ENCODE data around the gene WFIKKN2. TPM values are rescaled to one million over a fixed set of nuclear protein-coding genes. Genes with fewer than 3 reads are reported as not detected.

The WFIKKN2 gene
- total and polyA plus RNA-seq, 2 of the 13 experiments (the other 11 are each of a cell fraction or from before 2014, with no cell fraction given): not detected

DNA sequence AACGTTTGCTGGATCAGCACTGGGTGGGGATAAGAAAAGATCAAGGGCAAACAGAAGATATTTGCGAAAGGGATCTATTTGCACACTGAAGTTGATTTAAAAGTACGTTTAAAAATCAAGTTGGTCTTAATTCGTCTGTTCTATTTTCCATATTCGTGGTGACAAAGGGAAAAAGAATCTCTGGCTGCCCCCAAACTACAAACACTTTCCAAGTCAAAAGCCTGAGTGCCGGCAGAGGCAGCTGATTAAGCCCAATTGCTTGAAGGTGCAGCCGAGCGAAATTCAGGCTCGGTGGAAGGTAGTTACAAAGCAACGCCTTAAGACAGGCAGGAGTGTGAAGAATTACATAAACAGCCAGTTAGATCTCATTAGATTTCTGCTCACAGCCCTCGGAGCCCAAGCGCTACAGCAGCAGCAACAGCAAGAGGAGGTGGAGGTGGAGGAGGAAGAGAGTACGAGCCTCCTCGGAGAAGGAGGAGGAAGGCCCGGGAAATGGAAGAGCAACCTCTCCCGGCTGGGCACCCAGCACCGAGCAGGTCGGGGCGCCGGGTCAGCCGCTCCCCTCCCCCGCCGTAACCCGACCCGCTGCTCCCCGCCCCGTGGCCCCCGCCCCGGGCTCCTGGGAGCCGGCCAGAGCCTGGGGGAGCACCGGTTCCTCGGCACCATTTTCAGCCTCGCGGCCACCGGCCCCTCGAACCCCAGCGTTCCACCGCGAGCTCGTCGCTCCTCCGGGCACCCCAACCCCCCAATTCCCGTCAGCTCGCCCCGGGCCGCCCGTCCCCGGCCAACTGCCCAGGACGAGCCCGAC lies 29.9 kb downstream of the WFIKKN2 start (continued):
- TF ChIP-seq CBX2 (IDR thresholded peaks at IDR 0.05; ENCODE audit: low read depth, low read length): no peak
- TF ChIP-seq CBX2 (CRISPR knock-in tag; IDR thresholded peaks at IDR 0.05; ENCODE audit: low read depth): no peak
- TF ChIP-seq SNRNP70 (IDR thresholded peaks at IDR 0.05; ENCODE audit: low read depth, low read length): no peak
- no peak for TF ChIP-seq XRCC5 (optimal IDR thresholded peaks at IDR 0.05; ENCODE audit: low read length)
- TF ChIP-seq, protein P1, sequence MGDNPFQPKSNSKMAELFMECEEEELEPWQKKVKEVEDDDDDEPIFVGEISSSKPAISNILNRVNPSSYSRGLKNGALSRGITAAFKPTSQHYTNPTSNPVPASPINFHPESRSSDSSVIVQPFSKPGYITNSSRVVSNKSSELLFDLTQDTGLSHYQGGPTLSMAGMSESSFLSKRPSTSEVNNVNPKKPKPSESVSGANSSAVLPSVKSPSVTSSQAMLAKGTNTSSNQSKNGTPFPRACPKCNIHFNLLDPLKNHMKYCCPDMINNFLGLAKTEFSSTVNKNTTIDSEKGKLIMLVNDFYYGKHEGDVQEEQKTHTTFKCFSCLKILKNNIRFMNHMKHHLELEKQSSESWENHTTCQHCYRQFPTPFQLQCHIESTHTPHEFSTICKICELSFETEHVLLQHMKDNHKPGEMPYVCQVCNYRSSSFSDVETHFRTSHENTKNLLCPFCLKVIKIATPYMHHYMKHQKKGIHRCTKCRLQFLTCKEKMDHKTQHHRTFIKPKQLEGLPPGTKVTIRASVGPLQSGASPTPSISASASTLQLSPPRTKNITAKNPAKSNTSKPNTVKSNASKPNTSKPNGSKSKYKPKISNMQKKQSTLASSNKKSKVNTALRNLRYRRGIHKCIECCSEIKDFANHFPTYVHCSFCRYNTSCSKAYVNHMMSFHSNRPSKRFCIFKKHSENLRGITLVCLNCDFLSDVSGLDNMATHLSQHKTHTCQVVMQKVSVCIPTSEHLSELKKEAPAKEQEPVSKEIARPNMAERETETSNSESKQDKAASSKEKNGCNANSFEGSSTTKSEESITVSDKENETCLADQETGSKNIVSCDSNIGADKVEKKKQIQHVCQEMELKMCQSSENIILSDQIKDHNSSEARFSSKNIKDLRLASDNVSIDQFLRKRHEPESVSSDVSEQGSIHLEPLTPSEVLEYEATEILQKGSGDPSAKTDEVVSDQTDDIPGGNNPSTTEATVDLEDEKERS (CRISPR knock-in tag; IDR thresholded peaks at IDR 0.05): no peak
- TF ChIP-seq, protein P2, sequence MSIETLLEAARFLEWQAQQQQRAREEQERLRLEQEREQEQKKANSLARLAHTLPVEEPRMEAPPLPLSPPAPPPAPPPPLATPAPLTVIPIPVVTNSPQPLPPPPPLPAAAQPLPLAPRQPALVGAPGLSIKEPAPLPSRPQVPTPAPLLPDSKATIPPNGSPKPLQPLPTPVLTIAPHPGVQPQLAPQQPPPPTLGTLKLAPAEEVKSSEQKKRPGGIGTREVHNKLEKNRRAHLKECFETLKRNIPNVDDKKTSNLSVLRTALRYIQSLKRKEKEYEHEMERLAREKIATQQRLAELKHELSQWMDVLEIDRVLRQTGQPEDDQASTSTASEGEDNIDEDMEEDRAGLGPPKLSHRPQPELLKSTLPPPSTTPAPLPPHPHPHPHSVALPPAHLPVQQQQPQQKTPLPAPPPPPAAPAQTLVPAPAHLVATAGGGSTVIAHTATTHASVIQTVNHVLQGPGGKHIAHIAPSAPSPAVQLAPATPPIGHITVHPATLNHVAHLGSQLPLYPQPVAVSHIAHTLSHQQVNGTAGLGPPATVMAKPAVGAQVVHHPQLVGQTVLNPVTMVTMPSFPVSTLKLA (IDR thresholded peaks at IDR 0.05): no peak
- TF ChIP-seq AKAP8 (CRISPR knock-in tag; IDR thresholded peaks at IDR 0.05): peak; percentile 75; the same call in 1 of the 2 replicates
- TF ChIP-seq, protein P3, sequence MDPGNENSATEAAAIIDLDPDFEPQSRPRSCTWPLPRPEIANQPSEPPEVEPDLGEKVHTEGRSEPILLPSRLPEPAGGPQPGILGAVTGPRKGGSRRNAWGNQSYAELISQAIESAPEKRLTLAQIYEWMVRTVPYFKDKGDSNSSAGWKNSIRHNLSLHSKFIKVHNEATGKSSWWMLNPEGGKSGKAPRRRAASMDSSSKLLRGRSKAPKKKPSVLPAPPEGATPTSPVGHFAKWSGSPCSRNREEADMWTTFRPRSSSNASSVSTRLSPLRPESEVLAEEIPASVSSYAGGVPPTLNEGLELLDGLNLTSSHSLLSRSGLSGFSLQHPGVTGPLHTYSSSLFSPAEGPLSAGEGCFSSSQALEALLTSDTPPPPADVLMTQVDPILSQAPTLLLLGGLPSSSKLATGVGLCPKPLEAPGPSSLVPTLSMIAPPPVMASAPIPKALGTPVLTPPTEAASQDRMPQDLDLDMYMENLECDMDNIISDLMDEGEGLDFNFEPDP (CRISPR knock-in tag; conservative IDR thresholded peaks at IDR 0.05): 0 out of 2 replicates have a peak, but pooled peaks have one; percentile 18
- TF ChIP-seq ZNF432 (CRISPR knock-in tag; IDR thresholded peaks at IDR 0.05; ENCODE audit: borderline replicate concordance): no peak
- TF ChIP-seq EZH2 (conservative IDR thresholded peaks at IDR 0.05; ENCODE audit: low read depth, low read length): no peak
- TF ChIP-seq ZNF720 (CRISPR knock-in tag; IDR thresholded peaks at IDR 0.05): no peak; the same call in 1 of the 2 replicates
- TF ChIP-seq ZNF839 (CRISPR knock-in tag; IDR thresholded peaks at IDR 0.05; ENCODE audit: borderline replicate concordance): no peak
- peak; percentile 38; the same call in 1 of the 2 replicates for TF ChIP-seq BCL6 (CRISPR knock-in tag; IDR thresholded peaks at IDR 0.05)
- peak; percentile 42; the same call in 1 of the 2 replicates for TF ChIP-seq ZNF629 (CRISPR knock-in tag; conservative IDR thresholded peaks at IDR 0.05)
- no peak for TF ChIP-seq ARNT (IDR thresholded peaks at IDR 0.05)
- TF ChIP-seq, protein P4, sequence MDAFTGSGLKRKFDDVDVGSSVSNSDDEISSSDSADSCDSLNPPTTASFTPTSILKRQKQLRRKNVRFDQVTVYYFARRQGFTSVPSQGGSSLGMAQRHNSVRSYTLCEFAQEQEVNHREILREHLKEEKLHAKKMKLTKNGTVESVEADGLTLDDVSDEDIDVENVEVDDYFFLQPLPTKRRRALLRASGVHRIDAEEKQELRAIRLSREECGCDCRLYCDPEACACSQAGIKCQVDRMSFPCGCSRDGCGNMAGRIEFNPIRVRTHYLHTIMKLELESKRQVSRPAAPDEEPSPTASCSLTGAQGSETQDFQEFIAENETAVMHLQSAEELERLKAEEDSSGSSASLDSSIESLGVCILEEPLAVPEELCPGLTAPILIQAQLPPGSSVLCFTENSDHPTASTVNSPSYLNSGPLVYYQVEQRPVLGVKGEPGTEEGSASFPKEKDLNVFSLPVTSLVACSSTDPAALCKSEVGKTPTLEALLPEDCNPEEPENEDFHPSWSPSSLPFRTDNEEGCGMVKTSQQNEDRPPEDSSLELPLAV (CRISPR knock-in tag; conservative IDR thresholded peaks at IDR 0.05; ENCODE audit: low read depth): 0 out of 2 replicates have a peak, but pooled peaks have one; percentile 55
- no peak for TF ChIP-seq ZNF678 (CRISPR knock-in tag; IDR thresholded peaks at IDR 0.05)
- TF ChIP-seq MAFF (IDR thresholded peaks at IDR 0.05; ENCODE audit: low read depth, low read length): peak; percentile 50; the same call in 1 of the 2 replicates
- TF ChIP-seq ZBTB38 (CRISPR knock-in tag; IDR thresholded peaks at IDR 0.05): no peak; the same call in 1 of the 2 replicates
- peak; percentile 10; the same call in 1 of the 2 replicates for TF ChIP-seq RXRB (CRISPR knock-in tag; IDR thresholded peaks at IDR 0.05; ENCODE audit: borderline replicate concordance)
- TF ChIP-seq, protein P5, sequence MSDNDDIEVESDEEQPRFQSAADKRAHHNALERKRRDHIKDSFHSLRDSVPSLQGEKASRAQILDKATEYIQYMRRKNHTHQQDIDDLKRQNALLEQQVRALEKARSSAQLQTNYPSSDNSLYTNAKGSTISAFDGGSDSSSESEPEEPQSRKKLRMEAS (IDR thresholded peaks at IDR 0.05): no peak
- 0 out of 2 replicates have a peak, but pooled peaks have one; percentile 10 for TF ChIP-seq GFI1 (CRISPR knock-in tag; IDR thresholded peaks at IDR 0.05; ENCODE audit: borderline replicate concordance)
- TF ChIP-seq TCF7L2 (IDR thresholded peaks at IDR 0.05; ENCODE audit: low read depth, low read length): no peak
